ENCODE data around the gene EGLN1. TPM values are rescaled to one million over a fixed set of nuclear protein-coding genes. Genes with fewer than 3 reads are reported as not detected.

The EGLN1 gene
- polyA plus RNA-seq, 1 of the 3 experiments (the other 2 are of a cell fraction) = 10.7 TPM

GRCh38 chr1:231318568-231318967, 103.5 kb downstream of the EGLN1 start:
- H3K27ac ChIP-seq (ENCODE audit: low read depth in 2 of 2, low read length in 1 of 2) = no peak overlapping the region
- no peak overlapping the region for H2AFZ ChIP-seq (ENCODE audit: low read depth)
- no peak overlapping the region for H3K9ac ChIP-seq
- WGBS (ENCODE audit: low lambda C conversion rate) = 70% methylated on average over 4 of the region's 4 CpGs
- H3K4me1 ChIP-seq (ENCODE audit: control insufficient read depth in 1 of 2, insufficient read depth in 2 of 2, low read depth in 1 of 2, low read length in 1 of 2) = no peaks in the 10 kb centered on the region
- TF ChIP-seq ELF1 (IDR thresholded peaks at IDR 0.05) = no peak
- H3K27me3 ChIP-seq (ENCODE audit: insufficient read depth) = no peaks in the 10 kb centered on the region
- no peak overlapping the region for H3K4me2 ChIP-seq
- no peak overlapping the region for H3K4me3 ChIP-seq (ENCODE audit: low read depth in 2 of 2, low read length in 1 of 2)
- H4K20me1 ChIP-seq (ENCODE audit: insufficient read depth) = no peaks in the 10 kb centered on the region
- no peaks in the 10 kb centered on the region for H3K9me2 ChIP-seq
- H3K79me2 ChIP-seq (ENCODE audit: insufficient read depth) = no peaks in the 10 kb centered on the region
- H3K9me3 ChIP-seq = no peaks in the 10 kb centered on the region
- POLR2A ChIA-PET = no interaction called here
- H3F3A ChIP-seq (replicated peaks; ENCODE audit: insufficient read depth) = no peaks in the 10 kb centered on the region
- DNase-seq = no peak
- CTCF ChIA-PET = no interaction called here
- no peaks in the 10 kb centered on the region for H3K36me3 ChIP-seq (replicated peaks in 1 of 2; ENCODE audit: control insufficient read depth in 1 of 2, insufficient read depth in 2 of 2, low read length in 1 of 2)

GRCh38 chr1:231318015-231318355, 104.1 kb downstream of the EGLN1 start:
- H3K4me1 ChIP-seq (ENCODE audit: control insufficient read depth in 1 of 2, insufficient read depth in 2 of 2, low read depth in 1 of 2, low read length in 1 of 2) = no peaks in the 10 kb centered on the region
- no peaks in the 10 kb centered on the region for H3K36me3 ChIP-seq (replicated peaks in 1 of 2; ENCODE audit: control insufficient read depth in 1 of 2, insufficient read depth in 2 of 2, low read length in 1 of 2)
- H3K79me2 ChIP-seq (ENCODE audit: insufficient read depth) = no peaks in the 10 kb centered on the region
- 88% methylated on average over 15 of the region's 15 CpGs for WGBS (ENCODE audit: low lambda C conversion rate)
- no peak overlapping the region for H2AFZ ChIP-seq (ENCODE audit: low read depth)
- ChIA-PET CTCF (no interaction called here), POLR2A (no interaction called here)
- no peaks in the 10 kb centered on the region for H3F3A ChIP-seq (replicated peaks; ENCODE audit: insufficient read depth)
- H4K20me1 ChIP-seq (ENCODE audit: insufficient read depth) = no peaks in the 10 kb centered on the region
- H3K27ac ChIP-seq (ENCODE audit: low read depth in 2 of 2, low read length in 1 of 2) = no peak overlapping the region
- H3K9me2 ChIP-seq = no peaks in the 10 kb centered on the region
- H3K9ac ChIP-seq = no peak overlapping the region
- H3K4me2 ChIP-seq = no peak overlapping the region
- no peak for TF ChIP-seq TCF12 (IDR thresholded peaks at IDR 0.05)
- TF ChIP-seq TEAD4 (IDR thresholded peaks at IDR 0.05; ENCODE audit: borderline replicate concordance, insufficient read depth) = no peak
- no peak for TF ChIP-seq NFIC (IDR thresholded peaks at IDR 0.05; ENCODE audit: borderline replicate concordance)
- H3K4me3 ChIP-seq (ENCODE audit: low read depth in 2 of 2, low read length in 1 of 2) = no peak overlapping the region
- H3K27me3 ChIP-seq (ENCODE audit: insufficient read depth) = no peaks in the 10 kb centered on the region
- DNase-seq = no peak
- H3K9me3 ChIP-seq = no peaks in the 10 kb centered on the region

- 81% methylated on average over 29 of the region's 44 CpGs for WGBS (ENCODE audit: low lambda C conversion rate)
- H3K4me3 ChIP-seq (ENCODE audit: low read depth in 2 of 2, low read length in 1 of 2) = no peak overlapping the region
- DNase-seq = no peak
- H4K20me1 ChIP-seq (ENCODE audit: insufficient read depth) = no peaks in the 10 kb centered on the region
- H2AFZ ChIP-seq (ENCODE audit: low read depth) = no peak overlapping the region
- ChIA-PET CTCF (interaction anchor here (0.7 kb wide), 1 partner anchor 55 kb away, joined by 3 read pairs; no protein-coding TSS in a partner anchor), POLR2A (no interaction called here)
- H3K9ac ChIP-seq = no peak overlapping the region
- no peak overlapping the region for H3K4me2 ChIP-seq
- no peaks in the 10 kb centered on the region for H3K27me3 ChIP-seq (ENCODE audit: insufficient read depth)
- H3K4me1 ChIP-seq (ENCODE audit: control insufficient read depth in 1 of 2, insufficient read depth in 2 of 2, low read depth in 1 of 2, low read length in 1 of 2) = no peaks in the 10 kb centered on the region
- H3K9me3 ChIP-seq = no peaks in the 10 kb centered on the region
- H3F3A ChIP-seq (replicated peaks; ENCODE audit: insufficient read depth) = no peaks in the 10 kb centered on the region
- no peaks in the 10 kb centered on the region for H3K79me2 ChIP-seq (ENCODE audit: insufficient read depth)
- H3K36me3 ChIP-seq (replicated peaks in 1 of 2; ENCODE audit: control insufficient read depth in 1 of 2, insufficient read depth in 2 of 2, low read length in 1 of 2) = no peaks in the 10 kb centered on the region
- H3K9me2 ChIP-seq = no peaks in the 10 kb centered on the region
- H3K27ac ChIP-seq (ENCODE audit: low read depth in 2 of 2, low read length in 1 of 2) = no peak overlapping the region
- TF ChIP-seq SMC3 (IDR thresholded peaks at IDR 0.05; ENCODE audit: low read depth, low read length) (no peak), FOXM1 (IDR thresholded peaks at IDR 0.05; ENCODE audit: low read depth) (no peak), RFX5 (IDR thresholded peaks at IDR 0.05; ENCODE audit: low read length) (no peak), CTCF (IDR thresholded peaks at IDR 0.05) (no peak), JUND (IDR thresholded peaks at IDR 0.05) (no peak), ZBTB33 (IDR thresholded peaks at IDR 0.05; ENCODE audit: borderline replicate concordance, low read depth) (no peak), YY1 (IDR thresholded peaks at IDR 0.05; ENCODE audit: low read depth) (no peak), TEAD4 (IDR thresholded peaks at IDR 0.05; ENCODE audit: borderline replicate concordance, insufficient read depth) (no peak), NRF1 (IDR thresholded peaks at IDR 0.05; ENCODE audit: low read depth, low read length) (no peak), POLR2AphosphoS5 (IDR thresholded peaks at IDR 0.05; ENCODE audit: low read depth, low read length) (no peak), FOSL2 (IDR thresholded peaks at IDR 0.05; ENCODE audit: borderline replicate concordance, low read depth) (no peak), GABPA (IDR thresholded peaks at IDR 0.05; ENCODE audit: low read depth) (no peak), ELF1 (IDR thresholded peaks at IDR 0.05) (no peak), FOXJ3 (CRISPR knock-in tag; IDR thresholded peaks at IDR 0.05) (no peak)
Observed at GRCh38 chr1:231317306-231318014, 104.6 kb downstream of the EGLN1 start.

All from SK-N-SH (cell line).